GM10266 (cell line): ENCODE results near the gene GAL.

Experiments used
- DNase-seq: peaks from one replicate; pipeline ENCODE4 v3.0.0; 2012; ENCODE audit errors: extremely low spot score
- TF ChIP-seq, protein P1 (sequence below): IDR thresholded peaks from 2 replicates; pipeline ENCODE4 v1.5.1; 2012; ENCODE audit warnings: mild to moderate bottlenecking, low read depth; ENCODE audit not compliant: control insufficient read depth, insufficient read depth; ENCODE audit errors: missing control alignments

GAL gene

DNA sequence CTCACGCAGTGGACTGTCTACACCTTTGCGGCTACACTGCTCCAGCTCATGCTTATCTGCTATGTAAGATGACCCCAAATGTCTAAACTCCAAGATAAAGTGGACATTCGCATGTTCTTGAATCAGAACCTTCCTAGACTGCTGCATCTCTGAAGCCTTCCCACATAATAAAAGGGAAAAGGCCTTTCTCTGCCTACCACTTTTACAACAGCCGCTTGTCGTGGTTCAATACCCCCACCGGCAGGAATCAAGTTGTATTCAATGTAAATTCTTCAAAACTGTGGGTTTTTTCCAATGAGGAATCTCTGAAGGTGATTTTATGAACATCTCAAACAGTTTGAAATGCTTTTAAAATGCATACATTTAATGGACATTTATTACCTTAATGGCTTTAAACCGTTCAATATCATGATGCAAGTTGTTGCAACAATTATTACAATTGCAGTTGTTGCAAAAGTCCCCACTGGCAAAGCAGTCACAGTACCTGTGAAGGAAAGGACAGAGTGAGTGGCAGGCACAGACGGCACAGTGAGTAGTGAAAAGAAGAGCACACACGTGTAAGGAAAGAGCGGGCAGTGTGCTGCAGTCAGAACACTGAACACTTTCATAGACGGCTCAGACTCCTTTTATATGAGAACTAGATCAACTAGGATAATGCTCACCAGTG is 31.2 kb downstream of the GAL start:
- TF ChIP-seq, protein P1, sequence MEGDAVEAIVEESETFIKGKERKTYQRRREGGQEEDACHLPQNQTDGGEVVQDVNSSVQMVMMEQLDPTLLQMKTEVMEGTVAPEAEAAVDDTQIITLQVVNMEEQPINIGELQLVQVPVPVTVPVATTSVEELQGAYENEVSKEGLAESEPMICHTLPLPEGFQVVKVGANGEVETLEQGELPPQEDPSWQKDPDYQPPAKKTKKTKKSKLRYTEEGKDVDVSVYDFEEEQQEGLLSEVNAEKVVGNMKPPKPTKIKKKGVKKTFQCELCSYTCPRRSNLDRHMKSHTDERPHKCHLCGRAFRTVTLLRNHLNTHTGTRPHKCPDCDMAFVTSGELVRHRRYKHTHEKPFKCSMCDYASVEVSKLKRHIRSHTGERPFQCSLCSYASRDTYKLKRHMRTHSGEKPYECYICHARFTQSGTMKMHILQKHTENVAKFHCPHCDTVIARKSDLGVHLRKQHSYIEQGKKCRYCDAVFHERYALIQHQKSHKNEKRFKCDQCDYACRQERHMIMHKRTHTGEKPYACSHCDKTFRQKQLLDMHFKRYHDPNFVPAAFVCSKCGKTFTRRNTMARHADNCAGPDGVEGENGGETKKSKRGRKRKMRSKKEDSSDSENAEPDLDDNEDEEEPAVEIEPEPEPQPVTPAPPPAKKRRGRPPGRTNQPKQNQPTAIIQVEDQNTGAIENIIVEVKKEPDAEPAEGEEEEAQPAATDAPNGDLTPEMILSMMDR: no peak
- DNase-seq: no peak

DNA sequence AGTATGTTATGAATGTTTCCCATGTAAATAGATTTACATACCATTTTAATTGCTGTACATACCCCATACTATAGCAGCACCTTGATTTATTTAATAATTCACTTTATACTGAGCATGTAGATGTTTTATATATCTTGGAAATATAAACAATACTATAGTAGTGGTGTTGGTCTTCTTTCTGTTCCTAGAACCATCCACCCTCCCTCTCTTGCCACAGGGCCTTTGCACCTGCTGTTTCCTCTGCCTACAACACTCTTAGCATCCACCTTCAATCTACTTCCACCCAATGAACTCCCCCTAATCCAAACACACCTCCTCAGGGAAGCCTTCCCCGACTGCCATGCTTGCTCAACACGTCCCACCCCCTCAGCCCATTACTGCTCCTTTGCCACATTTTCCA is 36.7 kb downstream of the GAL start:
- TF ChIP-seq, protein P1: no peak

DNA sequence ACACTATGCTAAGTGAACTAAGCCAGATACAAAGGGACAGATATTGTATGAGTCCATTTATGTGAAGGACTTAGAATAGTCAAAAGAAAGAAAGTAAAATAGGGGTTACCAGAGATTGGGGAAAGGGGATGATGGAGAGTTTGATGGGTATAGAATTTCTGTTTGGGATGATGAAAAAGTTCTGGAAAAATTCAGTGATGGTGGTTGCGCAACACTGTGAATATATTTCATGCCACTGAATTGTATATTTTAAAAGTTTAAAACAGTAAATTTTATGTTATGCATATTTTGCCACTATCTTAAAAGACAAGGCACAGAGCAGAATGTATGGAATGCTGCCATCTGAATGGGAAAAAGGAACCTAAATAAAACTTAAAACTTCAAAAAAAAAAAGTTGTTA is 37.8 kb downstream of the GAL start:
- DNase-seq: no peak
- TF ChIP-seq, protein P1: no peak

More for the DNA sequence above, 36.7 kb downstream of the GAL start:
- DNase-seq: no peak

DNA sequence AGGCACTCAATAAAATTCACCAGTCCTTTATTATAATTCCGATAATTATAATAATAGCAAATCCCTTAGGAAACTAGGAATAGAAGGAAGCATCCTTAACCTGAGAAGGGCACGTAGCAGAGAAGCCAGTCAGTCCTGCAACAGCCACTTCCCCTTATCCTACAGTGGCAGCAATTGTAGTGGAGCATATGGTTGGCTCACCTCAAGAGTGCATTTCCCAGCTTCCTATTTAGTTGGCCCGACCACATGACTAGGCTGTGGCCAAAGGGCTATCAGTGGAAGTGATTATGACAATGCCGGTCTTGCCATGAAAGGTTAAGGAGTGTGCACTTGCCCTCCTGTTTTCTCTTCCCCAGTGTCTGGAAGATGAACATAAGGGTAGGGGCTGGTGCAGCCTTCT is 39.9 kb downstream of the GAL start:
- DNase-seq: no peak
- TF ChIP-seq, protein P1: no peak

DNA sequence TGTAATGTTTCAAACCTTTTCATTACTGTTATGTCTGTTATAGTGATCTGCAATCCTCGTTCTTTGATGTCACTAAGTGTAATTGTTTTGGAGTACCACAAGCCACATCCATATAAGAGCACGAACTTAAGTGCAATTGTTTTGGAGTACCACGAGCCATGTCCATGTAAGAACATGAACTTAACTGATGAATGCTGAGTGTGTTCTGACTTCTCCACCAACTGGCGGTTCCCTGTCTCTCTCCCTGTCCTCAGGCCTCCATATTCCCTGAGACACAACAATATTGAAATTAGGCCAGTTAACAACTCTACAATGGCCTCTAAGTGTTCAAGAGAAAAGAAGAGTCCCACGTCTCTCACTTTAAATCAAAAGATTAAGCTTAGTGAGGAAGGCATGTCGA is 43.4 kb downstream of the GAL start:
- no peak for DNase-seq
- TF ChIP-seq, protein P1: no peak

DNA sequence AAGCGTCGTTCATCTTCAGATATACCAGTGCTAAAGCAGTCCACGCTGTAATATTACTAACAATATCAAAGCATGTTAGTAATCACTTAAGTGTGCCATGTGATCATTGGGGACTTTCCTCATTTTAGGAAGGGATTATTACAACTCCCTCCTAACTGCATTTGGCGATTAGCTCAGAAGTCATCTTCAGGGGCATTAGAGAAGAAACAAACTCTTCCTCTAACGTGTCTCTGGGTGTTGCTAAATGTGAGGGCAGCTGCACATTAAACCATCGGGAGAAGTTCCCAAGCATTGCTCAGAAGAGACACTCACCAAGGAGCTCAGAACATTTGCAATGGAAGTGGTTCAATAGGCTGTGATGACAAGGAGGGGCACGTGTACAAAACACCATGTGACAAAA is 49.8 kb downstream of the GAL start:
- DNase-seq: no peak
- TF ChIP-seq, protein P1: no peak

DNA sequence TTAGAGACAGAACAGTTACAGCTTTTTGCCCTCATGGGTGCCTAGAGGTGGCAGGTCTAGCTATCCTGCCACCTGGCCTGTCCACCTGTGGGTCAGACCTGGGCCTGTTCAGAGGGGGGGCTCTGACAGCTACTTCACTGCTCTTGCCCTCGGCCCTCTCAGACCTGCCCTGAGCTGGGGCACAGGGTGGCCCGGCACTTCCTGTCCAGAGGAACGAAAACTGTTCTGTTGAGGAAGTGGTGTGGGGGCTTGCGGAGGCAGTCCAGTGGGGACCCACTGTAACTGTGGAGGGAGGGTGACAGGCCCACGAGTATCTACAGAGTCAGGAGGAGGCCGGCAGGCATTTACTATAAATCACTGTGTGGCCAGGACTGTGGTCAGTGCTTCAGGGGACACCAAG is 50.8 kb downstream of the GAL start:
- DNase-seq: no peak
- TF ChIP-seq, protein P1: no peak
